Common myeloid progenitor, CD34-positive (primary cell): ENCODE results near the gene TMEM176A.

Experiments
- CTCF ChIA-PET: fragments of 350-600 bp; sonication (Branson Sonifier 250); formaldehyde crosslinking; loops from one replicate; lab custom pipeline; 2021; ENCODE audit warnings: antibody characterized with exemption; lab: Charles Lee
- POLR2A ChIA-PET: fragments of 350-600 bp; sonication (Branson Sonifier 250); formaldehyde crosslinking; loops from one replicate; lab custom pipeline; 2021; ENCODE audit warnings: antibody characterized with exemption; lab: Charles Lee
- DNase-seq, 3 donors: peaks; one replicate each; pipeline versions ENCODE4 v3.0.0 to v3.0.0-alpha.2; 2013
- H3K27ac ChIP-seq, 2 experiments: 1 replicate in 1 of 2; 2 replicates in 1 of 2; pipeline ENCODE4 v1.7.0; 2013; ENCODE audit warnings: inconsistent platforms in 2 of 2, low read length in 2 of 2, mild to moderate bottlenecking in 2 of 2, low read depth in 1 of 2, moderate library complexity in 1 of 2; ENCODE audit not compliant: severe bottlenecking in 2 of 2, insufficient read depth in 1 of 2, poor library complexity in 1 of 2
- H3K27me3 ChIP-seq, 5 experiments: replicated peaks in 2 of 5; 1 replicate in 3 of 5; 2 replicates in 2 of 5; pipeline versions ENCODE4 v1.6.1 to v1.7.0; 2013; ENCODE audit warnings: low read length in 4 of 5, mild to moderate bottlenecking in 2 of 5, moderate library complexity in 2 of 5, inconsistent platforms in 1 of 5; ENCODE audit not compliant: insufficient read depth in 5 of 5, control insufficient read depth in 4 of 5
- H3K36me3 ChIP-seq, 4 experiments: 1 replicate in 2 of 4; 2 replicates in 2 of 4; pipeline versions ENCODE4 v1.6.1 to v1.7.0; 2013; ENCODE audit warnings: low read length in 3 of 4, control low read depth in 1 of 4, mild to moderate bottlenecking in 1 of 4; ENCODE audit not compliant: control insufficient read depth in 4 of 4, insufficient read depth in 4 of 4
- H3K4me1 ChIP-seq, 4 experiments: 1 replicate in 3 of 4; 2 replicates in 1 of 4; pipeline versions ENCODE4 v1.6.1 to v1.7.1; 2013; ENCODE audit warnings: low read length in 3 of 4, mild to moderate bottlenecking in 3 of 4, control low read depth in 1 of 4, inconsistent platforms in 1 of 4, moderate library complexity in 1 of 4; ENCODE audit not compliant: control insufficient read depth in 4 of 4, insufficient read depth in 4 of 4; ENCODE audit errors: control extremely low read depth in 1 of 4
- H3K4me3 ChIP-seq, 7 experiments: 1 replicate in 4 of 7; 2 replicates in 3 of 7; pipeline versions ENCODE4 v1.5.1 to v1.7.0; 2013; ENCODE audit warnings: mild to moderate bottlenecking in 7 of 7, low read length in 6 of 7, moderate library complexity in 6 of 7, inconsistent platforms in 2 of 7, low read depth in 2 of 7, control low read depth in 1 of 7; ENCODE audit not compliant: insufficient read depth in 4 of 7, control insufficient read depth in 1 of 7; ENCODE audit errors: extremely low read depth in 1 of 7
- H3K9me3 ChIP-seq, 5 experiments: 1 replicate in 4 of 5; 2 replicates in 1 of 5; pipeline versions ENCODE4 v1.6.1 to v1.7.1; 2013; ENCODE audit warnings: low read length in 4 of 5, mild to moderate bottlenecking in 2 of 5, inconsistent platforms in 1 of 5, low read depth in 1 of 5, moderate library complexity in 1 of 5; ENCODE audit not compliant: control insufficient read depth in 4 of 5, insufficient read depth in 2 of 5; ENCODE audit errors: control extremely low read depth in 1 of 5
- whole genome bisulfite sequencing: methylation state at CpG from one replicate; pipeline ENCODE4 v1.1.5; 2013; ENCODE audit not compliant: insufficient coverage; 5-methylcytosine and 5-hydroxymethylcytosine counted together

The TMEM176A gene

GRCh38 chr7:150835019-150835418 lies 34.5 kb downstream of the TMEM176A start:
- H3K27ac ChIP-seq, result no peak overlapping the region
- no CpG with 5 or more reads among the region's 1 CpG for WGBS
- no peak for DNase-seq
- H3K9me3 ChIP-seq, result peaks cover 0 to 2% (median 0%) of the 10 kb centered on the region in 5 experiments
- H3K27me3 ChIP-seq, result peaks cover 0 to 3% (median 0%) of the 10 kb centered on the region in 5 experiments
- CTCF ChIA-PET, result no interaction called here
- POLR2A ChIA-PET, result no interaction called here
- no peaks in the 10 kb centered on the region for H3K4me1 ChIP-seq
- no peaks in the 10 kb centered on the region for H3K36me3 ChIP-seq
- no peak overlapping the region for H3K4me3 ChIP-seq

DNA sequence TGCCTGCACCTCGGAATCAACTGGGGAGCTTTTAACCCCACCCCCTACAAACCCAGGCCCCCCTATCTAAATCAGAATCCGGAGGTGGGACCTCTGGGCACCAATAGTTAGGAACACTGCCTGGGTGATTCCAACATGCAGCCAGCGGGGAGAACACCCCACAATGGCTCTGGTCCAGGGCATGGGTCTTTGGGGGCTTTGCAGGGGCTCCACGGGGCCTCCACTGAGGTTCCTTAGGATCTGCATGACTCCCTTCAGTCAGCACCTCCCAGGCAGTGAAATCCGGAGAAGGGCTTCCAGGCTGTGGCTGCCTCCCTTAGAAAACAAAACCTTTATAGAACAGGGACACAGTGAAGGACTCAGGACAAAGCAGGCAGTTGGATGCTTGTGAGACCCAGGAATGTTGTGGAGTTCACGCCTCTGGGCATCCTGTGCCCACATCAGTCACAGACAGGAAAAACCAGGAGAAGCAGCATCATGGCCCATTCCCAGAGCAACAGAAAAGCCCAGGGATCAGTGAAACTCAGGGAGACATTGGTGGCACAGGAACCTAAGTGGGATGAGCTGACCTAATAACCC lies 35.2 kb downstream of the TMEM176A start:
- Histone ChIP-seq H3K27ac (no peak overlapping the region), H3K9me3 (peaks cover 0 to 2% (median 0%) of the 10 kb centered on the region in 5 experiments), H3K36me3 (no peaks in the 10 kb centered on the region), H3K27me3 (peaks cover 0 to 3% (median 0%) of the 10 kb centered on the region in 5 experiments), H3K4me1 (no peaks in the 10 kb centered on the region), H3K4me3 (no peak overlapping the region)
- ChIA-PET CTCF (interaction anchor here (0.6 kb wide), 1 partner anchor 52 kb away, joined by 3 read pairs; no protein-coding TSS in a partner anchor), POLR2A (no interaction called here)
- 98% methylated on average over 5 of the region's 6 CpGs for WGBS
- no peak for DNase-seq

GRCh38 chr7:150838965-150839650 lies 38.5 kb downstream of the TMEM176A start:
- no peaks in the 10 kb centered on the region for H3K36me3 ChIP-seq
- H3K9me3 ChIP-seq, result peaks cover 0 to 10% (median 3%) of the 10 kb centered on the region in 5 experiments
- H3K27me3 ChIP-seq, result peaks cover 0 to 3% (median 0%) of the 10 kb centered on the region in 5 experiments
- DNase-seq, result no peak
- no peak overlapping the region for H3K27ac ChIP-seq
- ChIA-PET POLR2A (no interaction called here), CTCF (interaction anchor here (0.8 kb wide), 1 partner anchor 39 kb away, joined by 3 read pairs; no protein-coding TSS in a partner anchor)
- 99% methylated on average over 7 of the region's 7 CpGs for WGBS
- H3K4me3 ChIP-seq, result no peak overlapping the region
- H3K4me1 ChIP-seq, result no peaks in the 10 kb centered on the region

DNA sequence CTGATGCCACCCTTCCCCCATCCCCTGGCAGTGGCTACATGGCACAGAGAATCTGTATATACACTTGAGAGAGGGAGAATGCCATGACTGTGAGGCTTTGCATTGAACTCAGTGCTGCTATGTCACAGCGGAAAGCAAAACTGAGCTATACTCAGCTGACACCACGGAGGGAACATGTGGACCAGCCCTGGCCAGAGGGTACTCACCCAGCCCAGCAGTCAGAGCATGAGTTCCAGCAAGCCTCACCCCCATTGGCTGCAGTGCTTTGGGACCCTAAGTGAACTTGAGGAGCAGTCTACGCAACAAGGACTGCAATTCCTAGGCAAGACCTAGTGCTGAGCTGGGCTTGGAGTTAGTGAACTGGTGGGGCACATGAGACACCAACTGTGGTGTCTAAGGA lies 41.4 kb downstream of the TMEM176A start:
- ChIA-PET CTCF (no interaction called here), POLR2A (no interaction called here)
- Histone ChIP-seq H3K27me3 (no peaks in the 10 kb centered on the region), H3K4me3 (no peak overlapping the region), H3K9me3 (peaks cover 0 to 10% (median 3%) of the 10 kb centered on the region in 5 experiments), H3K27ac (no peak overlapping the region), H3K36me3 (no peaks in the 10 kb centered on the region), H3K4me1 (peaks cover 0 to 13% (median 7%) of the 10 kb centered on the region in 4 experiments)
- WGBS, result 94% methylated on average over 2 of the region's 3 CpGs
- no peak for DNase-seq

DNA sequence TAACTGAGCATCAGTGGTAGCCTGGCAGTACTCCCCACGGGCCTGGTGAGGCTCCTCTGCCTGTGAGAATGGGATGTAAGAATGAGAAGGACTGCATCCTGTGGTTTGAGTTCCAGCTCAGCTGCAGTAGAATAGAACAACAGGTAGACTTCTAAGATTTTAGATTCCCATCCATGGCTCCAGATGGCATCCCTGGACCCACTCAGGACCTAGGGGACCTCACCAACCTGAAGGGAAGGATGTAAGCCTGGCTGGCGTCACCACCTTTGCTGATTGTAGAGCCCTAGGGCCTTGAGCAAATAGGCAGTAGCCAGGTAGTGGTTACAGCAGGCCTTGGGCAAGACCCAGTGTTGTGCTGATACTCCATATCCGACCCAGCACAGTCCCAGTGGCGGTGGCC lies 42.1 kb downstream of the TMEM176A start:
- Histone ChIP-seq H3K4me3 (no peak overlapping the region), H3K9me3 (peaks cover 0 to 10% (median 3%) of the 10 kb centered on the region in 5 experiments), H3K4me1 (peaks cover 0 to 13% (median 7%) of the 10 kb centered on the region in 4 experiments), H3K27ac (no peak overlapping the region), H3K36me3 (no peaks in the 10 kb centered on the region), H3K27me3 (no peaks in the 10 kb centered on the region)
- CTCF ChIA-PET, result no interaction called here
- no peak for DNase-seq
- 86% methylated on average over 4 of the region's 4 CpGs for WGBS
- POLR2A ChIA-PET, result no interaction called here

GRCh38 chr7:150845421-150845861 lies 44.9 kb downstream of the TMEM176A start:
- Histone ChIP-seq H3K36me3 (no peaks in the 10 kb centered on the region), H3K4me3 (no peak overlapping the region), H3K9me3 (peaks cover 0 to 10% (median 3%) of the 10 kb centered on the region in 5 experiments), H3K27me3 (peaks cover 0 to 2% (median 0%) of the 10 kb centered on the region in 5 experiments), H3K27ac (no peak overlapping the region), H3K4me1 (peaks cover 0 to 13% (median 7%) of the 10 kb centered on the region in 4 experiments)
- WGBS, result 100% methylated on average over 1 of the region's 4 CpGs
- DNase-seq, result peak in 2 of 3 donors; percentile 48 to 53
- ChIA-PET POLR2A (no interaction called here), CTCF (no interaction called here)
